ENCODE measurements around the gene CTIF. TPM values are rescaled to one million over a fixed set of nuclear protein-coding genes. Genes with fewer than 3 reads are reported as not detected.

CTIF gene
- total RNA-seq, 1 experiment from 2014 or later: 23.8 TPM

DNA sequence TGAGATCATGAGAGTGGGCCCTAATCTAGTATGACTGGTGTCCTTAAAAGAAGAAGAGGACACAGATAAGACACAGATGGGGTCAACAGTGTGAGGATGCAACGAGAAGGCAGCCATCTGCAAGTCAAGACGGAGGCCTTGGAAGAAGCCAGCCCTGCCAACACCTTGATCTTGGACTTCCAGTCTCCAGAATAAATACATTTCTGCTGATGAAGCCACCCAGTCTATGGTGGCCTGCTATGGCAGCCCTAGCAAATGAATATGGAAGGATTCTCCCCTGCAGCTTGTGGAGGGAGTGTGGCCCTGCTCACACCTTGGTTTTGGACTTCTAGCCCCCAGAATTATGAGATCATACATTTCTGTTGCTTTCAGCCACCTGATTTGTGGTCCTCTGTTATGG is 12.3 kb downstream of the CTIF start:
- no peak for DNase-seq (ENCODE audit: low spot score)

DNA sequence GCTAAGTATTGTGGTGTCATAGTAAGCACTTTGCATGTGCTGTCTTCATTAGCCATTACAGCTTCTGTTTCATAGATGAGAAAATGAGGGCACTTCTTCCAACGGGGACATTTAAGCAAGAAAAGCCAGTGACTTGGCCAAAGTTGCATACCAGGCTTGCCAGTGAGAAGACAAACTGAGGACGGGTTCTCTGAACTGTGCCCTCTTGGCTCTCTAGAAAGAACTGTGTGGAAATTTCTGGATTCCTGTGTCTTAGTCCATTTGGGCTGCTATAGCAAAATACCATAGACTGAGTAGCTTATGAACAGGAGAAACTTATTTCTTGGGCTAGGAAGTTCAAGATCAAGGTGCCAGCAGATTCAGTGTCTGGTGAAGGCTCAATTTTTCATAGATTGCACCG is 13.3 kb downstream of the CTIF start:
- no peak for DNase-seq (ENCODE audit: low spot score)

DNA sequence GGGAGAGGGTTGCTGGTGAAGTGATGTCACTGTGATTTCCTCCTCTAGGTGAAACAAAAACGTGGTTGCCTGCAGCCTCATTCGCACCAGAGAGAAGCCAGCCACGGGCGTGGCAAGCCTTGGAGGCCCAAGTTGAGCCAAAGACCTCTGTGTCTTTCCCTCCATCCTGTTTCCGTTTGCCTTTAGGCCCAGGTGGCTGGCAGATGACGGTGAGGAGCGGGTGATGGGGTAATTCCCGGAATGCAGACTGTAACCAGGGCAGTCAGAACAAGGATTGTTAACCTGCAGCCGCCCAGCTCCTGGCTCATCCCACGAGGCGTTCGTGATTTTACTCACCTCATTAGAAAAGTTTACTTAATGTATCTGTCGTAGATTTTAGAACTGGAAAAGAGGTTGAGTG is 14.4 kb downstream of the CTIF start:
- DNase-seq (ENCODE audit: low spot score): no peak

DNA sequence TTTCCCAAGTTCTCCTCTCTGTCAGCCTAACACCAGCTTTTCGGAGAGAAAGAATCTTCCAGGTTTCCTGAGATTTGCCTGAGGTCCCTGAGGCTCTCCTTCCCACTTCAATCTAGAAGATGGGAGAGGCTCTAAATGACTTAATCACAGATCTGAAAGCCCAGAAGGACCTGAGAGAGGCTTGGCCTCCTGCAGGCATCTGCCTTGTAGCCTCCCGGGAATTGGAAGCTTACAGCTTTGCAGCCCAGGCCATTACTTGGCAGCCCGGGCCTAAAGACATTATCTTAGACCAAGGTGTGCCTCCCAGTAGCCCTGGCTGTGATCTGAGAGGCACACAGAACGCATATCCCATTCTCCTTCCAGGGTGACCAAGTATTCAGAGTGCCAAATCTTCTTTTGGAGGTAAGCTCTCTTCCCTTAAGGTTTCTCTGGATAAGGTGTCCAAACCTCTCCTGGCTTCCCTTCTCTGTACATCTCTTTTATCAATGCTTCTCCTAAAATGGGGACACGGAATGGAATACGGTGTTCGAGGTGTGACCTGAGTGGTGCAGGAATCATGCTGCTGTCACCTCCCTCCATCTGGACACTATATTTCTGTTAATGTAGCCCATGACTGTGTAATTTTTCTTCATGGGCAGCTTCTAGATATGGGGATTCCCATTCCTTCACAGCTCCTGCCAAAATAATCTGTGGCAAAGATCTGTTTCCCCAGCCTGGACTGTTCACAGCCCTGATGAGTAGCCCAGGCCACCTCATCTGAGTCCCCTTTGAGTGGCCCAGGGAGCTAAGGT is 16.0 kb downstream of the CTIF start:
- DNase-seq (ENCODE audit: low spot score): no peak

DNA sequence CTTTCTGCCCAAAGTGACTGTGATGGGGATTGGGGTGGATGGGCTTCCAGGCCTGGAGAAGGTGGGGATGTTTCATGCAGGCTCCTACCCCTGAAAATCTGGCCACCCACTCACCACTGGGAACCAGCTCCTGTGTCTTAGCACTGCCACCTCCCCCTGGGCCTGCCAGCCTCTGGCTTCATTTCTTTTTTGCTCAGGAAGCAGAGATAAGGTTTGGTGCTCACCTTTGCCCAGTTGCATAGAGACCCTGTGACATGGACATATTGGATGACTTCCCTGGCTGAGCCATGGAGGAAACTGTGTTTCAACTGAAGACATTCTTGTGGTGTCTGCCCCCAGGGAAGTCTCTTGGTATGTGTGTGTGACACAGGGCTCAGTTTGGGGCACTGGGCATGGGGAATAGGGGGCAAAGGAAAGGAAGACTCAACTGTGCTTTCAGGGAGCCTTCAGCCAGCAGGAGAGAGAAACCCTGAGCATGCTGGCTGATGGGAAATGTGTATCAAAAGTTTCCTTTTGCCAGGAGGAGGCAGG is 16.7 kb downstream of the CTIF start:
- DNase-seq (ENCODE audit: low spot score): no peak

DNA sequence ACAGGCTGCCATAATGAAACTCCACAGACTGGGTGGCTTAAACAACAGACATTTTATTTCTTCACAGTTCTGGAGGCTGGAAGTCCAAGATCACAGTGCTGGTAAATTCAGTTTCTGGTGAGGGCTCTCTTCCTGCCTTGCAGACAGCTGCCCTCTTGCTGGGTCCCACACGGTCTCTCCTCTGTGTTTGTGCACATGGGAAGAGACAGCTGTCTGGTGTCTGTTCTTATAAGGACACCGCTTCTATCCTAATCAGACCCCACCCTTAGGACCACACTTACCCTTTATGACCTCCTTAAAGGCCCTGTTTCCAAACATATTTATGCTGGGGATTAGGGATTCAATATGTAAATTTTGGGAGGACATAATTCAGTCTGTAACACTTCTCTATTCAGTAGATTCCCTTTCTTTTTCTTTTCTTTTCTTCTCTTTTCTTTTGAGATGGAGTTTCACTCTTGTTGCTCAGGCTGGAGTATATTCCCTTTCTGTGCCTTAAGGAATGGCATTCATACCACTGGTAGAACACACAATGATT is 18.9 kb downstream of the CTIF start:
- DNase-seq (ENCODE audit: low spot score): no peak

DNA sequence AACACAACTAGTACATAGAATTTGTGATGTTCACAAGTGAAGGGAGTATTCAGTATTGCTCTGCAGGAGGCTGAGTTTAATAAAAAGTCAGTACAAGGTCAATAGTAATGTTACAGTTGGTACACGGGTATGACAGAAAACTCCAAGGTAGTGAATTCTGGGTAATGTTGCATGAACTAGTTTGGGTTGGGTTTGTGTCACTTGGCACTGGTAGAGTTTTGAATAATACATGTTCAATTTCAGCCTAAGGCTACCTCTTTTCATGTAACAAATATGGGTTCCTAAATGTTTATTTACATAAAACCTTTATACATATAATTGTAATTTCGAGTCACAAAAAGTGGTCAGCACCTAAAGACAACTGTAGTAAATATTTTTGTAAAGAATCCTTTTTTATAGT is 19.4 kb downstream of the CTIF start:
- DNase-seq (ENCODE audit: low spot score): no peak

DNA sequence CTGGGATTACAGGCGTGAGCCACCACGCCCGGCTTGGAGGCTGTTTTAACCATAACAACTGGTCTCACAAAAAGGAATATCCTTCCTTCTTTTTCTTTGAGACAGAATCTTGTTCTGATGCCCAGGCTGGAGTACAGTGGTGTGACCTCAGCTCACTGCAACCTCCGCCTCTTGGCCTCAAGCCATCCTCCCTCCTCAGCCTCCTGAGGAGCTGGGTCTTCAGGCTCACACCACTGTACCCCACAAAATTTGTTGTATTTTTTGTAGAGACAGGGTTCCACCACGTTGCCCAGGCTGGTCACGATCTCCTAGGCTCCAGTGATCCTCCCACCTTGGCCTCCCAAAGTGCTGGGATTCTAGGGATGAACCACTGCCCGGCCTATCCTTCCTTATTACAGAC is 21.7 kb downstream of the CTIF start:
- no peak for DNase-seq (ENCODE audit: low spot score)

DNA sequence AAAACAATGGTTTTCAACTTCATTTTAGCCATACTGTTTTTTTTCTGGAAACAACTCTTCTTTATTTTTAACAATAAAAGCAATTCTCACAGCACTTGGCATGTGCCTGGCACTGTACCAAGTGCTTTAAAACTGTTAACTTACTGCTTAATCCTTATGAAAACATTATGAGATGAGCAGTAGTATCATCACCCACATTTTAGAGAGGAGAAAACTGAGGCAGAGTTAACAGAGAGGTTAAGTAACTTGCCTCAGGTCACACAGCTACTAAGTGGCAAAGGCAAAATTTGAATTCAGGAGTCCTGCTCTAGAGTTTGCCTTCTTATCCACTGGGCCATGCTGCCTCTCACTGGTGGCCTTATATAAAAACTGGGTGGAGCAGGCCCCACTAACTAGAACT is 23.2 kb downstream of the CTIF start:
- DNase-seq (ENCODE audit: low spot score): no peak

DNA sequence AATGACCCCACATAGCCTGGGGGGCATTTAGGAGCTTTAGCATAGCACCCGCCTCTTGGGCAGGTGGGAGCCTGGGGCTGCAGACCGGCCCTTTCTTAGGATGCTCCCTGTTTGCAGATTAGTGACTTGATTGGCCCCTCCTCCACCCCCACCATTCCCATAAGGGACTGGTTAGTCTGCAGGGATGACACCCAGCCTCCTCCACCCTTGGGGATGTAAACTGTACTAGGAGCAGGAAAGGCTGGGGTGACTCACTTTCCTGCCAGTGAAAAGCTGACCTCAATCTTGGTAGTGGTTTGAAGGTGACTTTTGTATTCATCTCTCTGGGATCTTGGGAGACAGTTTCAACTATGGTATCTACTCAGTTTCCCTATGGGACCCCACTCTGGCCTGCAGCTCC is 24.2 kb downstream of the CTIF start:
- DNase-seq (ENCODE audit: low spot score): peak; percentile 86

DNA sequence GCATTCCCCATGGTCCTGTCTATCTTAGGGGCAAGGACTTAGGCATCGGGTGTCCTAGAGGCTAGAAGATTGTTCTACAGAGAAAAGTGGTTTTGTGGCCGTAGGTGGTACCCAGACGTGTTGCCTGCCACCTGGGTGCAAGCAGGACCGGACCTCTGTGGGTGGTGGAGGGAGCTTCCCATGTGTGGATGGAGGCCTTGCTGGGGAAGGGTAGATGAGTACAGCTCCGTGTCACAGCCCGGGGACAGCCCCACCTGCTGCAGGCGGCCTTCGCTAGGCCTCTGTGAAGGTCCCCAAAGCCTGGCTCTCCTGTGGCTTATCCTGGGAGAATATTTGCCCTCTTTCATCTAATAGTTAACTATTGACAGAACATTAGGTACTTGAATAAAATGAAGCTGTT is 25.3 kb downstream of the CTIF start:
- no peak for DNase-seq (ENCODE audit: low spot score)

DNA sequence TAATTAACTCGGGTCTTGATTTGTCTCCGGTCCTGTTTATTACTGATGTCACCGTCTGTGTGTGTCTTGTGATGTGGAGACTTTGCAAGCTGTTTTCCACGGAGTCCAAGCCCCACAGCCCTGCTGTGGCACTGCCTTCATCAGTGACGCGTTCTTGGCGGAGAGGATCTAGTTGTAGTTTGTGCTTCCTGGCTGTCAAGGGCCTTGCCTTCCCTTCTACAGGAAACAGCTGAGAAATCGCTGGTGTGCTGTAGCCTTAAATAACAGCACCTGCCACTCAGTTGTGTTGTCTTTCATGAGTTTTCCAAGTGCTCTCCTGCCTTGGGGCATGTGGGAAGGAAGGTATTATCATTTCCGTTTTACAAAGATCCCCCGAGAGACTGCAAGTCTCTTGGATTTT is 26.3 kb downstream of the CTIF start:
- DNase-seq (ENCODE audit: low spot score): no peak

DNA sequence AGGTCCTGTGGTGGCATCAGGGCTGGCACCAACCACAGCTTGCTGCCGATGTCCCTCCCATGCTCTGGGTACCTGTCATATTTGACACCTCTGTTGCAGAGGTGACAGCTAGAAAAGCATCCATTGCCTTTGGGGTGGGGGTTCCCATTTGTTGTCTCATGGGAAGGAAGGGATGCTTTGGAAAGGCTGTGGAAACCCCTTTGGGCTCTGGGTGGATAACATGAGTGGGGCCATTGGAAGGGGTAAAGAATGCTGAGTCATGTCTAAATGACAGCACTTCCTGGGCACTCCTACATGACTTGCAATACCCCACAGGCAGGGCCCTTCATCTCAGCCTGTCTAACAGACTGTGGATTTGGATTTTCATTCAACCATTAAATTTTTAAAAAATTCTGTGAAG is 27.8 kb downstream of the CTIF start:
- DNase-seq (ENCODE audit: low spot score): no peak

DNA sequence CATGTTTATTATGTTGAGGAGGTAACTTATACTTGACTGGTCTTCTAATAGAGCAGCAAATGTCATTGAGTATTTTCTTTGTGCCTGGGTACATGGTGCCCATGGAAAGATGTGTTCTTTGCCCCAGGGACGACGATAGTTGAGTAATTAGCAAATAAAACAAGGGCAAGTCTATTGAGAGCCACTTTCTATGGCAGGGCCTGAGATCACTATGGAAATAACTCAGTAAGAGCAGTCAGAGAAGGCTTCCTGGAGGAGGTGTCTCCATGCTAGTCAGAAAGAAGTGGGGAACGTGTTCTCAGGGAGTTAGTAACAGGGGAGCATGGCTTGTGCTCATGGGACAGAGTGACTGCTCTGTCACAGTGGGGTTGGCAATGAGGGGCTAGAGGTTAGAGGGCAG is 28.6 kb downstream of the CTIF start:
- no peak for DNase-seq (ENCODE audit: low spot score)

DNA sequence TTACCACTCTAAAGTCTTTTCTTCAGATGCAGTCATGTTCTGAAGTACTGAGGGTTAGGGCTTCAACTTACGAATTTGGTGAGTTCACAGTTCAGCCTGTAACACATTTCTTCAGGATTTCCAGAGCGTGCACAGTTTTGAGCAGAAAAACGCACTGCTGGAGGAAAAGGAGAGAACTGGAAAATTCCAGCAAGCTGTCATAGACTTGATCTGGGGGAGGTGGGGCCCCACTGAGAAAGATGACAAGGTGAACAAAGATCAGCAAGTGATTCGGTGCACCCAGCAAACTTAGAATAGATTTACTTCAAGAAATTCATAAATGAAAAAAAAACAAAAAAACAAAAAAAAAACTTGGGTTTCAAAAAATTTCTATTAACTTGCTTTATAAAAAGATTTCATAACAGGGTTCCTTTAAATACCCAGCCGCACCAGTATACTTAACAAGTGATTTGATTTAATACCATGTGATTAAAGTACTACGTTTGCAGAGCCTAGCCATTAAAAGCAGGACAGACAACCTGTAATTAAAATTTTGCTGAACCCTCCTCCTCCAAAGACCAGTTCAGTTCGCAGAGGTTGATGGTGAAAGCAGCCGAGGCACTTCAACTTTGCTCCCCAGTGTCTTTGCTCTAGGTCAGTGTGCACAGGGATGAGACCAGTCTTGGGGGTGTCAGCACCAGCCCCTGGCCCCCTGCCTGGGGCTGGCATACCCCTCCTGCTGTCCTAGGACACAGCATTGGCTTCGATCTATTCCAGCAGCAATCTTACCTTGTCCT is 30.5 kb downstream of the CTIF start:
- no peak for DNase-seq (ENCODE audit: low spot score)

DNA sequence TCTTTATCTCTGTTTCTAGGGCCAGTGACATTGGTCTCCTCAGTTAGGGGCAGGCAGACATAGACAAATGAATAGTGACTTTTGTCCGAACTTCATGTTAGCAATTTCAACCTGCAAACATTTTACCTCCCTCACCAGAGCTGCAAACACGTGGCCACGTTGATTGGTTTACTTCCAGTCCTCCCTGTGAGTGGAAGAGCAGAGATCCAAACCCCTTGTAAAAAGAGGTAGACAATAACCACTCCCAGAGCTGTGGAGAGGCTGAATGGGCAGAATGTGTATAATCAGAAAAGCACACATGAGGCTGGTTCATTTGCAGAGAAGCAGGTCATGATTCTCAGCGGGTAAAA is 31.1 kb downstream of the CTIF start:
- no peak for DNase-seq (ENCODE audit: low spot score)

DNA sequence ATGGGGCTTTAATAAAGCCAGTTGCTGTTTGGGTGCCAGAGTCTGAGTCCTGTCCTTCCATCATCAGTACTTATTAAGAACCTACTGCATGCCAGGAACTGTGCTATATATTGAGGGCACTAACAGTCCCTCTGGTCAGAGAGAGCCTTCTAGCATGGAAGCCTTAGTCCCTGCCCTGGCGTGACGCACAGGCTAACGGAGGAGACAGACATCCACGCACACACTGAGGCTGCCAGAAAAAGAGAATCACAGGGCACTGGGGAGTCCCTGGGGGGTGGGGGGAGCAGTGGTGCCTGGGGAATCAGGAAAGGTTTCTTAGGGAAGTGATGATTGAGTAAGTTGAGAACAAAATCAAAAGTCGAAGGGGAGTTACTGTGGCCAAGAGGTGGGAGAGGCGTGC is 31.5 kb downstream of the CTIF start:
- no peak for DNase-seq (ENCODE audit: low spot score)

DNA sequence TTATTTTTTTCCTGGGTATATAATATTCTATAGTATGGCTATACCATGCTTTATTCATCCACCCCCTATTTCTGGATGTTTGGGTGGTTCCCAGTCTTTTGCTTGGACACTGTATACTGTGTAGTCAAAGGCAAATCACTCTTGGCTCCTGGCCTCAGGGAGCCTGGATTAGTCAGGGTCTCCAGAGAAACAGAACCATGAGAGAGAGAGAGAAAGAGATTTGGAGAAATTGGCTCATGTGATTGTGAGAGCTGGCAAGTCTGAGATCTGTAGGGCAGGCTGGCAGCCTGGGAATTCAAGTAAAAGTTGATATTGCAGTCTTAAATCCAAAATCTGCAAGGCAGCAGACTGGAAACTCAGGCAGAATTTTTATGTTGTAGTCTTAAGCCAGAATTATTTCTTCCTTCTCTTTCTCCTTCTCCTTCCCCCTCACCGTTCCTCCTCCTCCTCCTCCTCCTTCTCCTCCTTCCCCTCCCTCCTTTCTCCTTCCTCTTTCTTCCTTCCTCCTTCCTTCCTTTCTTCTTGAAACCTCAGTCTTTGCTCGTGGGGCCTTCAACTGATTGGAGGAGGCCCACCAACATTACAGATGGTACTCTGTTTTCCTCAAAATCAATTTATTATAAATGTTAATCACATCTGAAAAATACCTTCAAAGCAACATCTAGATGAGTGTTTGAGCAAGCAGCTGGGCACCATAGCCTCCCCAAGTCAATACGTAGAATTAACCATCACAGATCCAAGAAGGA is 33.0 kb downstream of the CTIF start:
- no peak for DNase-seq (ENCODE audit: low spot score)

DNA sequence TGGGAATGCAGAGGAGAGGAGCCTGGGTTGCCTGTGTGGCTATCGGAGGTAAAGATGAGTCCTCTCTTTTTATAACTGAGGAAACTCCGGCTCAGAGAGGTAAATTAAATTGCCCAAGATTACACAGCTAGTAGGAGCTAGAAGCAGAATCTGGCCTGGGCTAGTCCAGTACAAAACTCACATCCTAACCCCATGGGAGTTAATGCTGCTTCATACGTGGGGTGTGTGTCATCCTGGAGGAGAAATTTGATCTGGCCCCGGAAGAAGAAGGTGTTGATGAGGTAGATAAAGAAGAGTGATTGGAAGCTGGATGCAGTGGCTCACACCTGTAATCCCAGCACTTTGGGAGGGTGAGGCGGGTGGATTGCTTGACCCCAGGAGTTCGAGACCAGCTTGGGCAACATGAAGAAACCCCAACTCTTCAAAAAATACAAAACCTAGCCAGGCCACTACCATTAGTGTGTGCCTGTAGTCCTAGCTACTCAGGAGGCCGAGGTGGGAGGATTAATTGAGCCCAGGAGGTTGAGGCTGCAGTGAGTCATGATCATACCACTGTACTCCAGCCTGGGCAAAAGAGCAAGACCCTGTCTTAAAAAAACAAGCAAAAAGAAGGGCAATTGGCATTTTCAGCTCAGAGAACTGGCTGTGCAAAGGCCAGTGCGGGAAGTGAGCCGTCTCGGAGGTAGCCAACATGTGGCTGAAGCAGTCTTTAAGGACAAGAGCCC is 33.7 kb downstream of the CTIF start:
- DNase-seq (ENCODE audit: low spot score): no peak

DNA sequence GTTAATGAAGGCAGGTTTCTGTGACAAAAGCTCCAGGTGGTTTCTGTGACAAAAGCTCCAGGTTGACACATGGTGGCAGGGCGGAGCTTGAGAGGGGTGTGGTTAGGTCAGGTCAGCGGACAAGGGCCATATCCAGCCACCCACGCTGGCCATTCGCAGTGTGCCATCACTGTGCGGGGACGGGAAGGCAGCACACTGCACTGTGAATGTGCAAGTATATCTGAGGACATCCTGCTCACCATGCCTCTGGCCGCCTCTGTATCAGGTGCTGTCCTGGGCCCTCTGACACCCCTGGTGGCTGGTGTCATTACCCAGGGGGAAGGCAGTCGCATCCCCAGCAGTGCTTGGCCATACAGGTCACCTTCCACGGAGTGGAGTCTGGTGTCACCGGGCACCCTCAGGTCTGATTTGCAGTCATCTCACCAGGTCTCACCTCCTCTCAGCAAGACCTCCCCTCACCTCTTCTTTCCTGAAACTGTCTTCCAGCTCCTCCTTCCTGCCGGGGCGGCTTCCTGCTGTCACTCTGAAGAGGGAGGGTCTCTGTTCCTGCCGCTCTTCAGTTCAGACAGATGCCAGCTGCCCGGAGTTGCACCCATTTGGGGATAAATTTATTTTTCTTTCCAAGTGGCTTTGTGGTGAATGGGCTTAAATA is 34.9 kb downstream of the CTIF start:
- no peak for DNase-seq (ENCODE audit: low spot score)

DNA sequence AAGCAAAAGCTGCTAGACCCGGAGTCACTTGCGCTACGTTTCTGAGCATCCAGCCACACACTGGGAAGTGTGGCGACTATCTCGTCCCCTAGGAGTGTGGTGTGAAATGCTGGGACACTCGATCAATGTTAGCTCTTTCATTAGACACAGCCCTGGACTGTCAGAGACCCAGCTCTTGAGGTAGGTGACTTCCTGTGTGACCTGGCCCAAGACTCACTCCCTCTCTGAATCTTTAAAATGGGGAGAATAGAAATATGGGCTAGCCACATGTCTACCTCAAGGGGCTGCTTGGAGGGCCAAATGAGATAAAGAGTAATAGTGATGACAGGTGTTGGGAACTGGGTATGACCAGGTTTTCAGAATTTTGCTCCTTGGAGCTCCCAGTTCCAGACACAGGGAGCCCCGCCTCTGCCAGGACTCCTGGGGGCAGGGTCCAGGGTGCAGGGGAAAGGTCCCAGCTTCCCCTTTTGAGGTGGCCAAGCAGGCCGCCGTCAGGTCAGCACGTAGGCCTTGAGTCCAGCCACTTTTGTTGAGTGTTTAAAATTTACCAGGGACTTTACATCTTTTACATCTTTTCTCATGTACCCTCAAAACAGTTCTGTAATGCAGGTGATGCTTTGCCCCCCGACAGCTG is 36.0 kb downstream of the CTIF start:
- no peak for DNase-seq (ENCODE audit: low spot score)
